Activated naive CD4-positive, alpha-beta T cell treated with anti-CD3 and anti-CD28 coated beads, Interleukin-2, amount 50 U/mL, for 24 hours (primary cell): ENCODE measurements around the gene PGF.
A peak's percentile ranks its signal among the peaks of the same experiment; 100 is the strongest.
"Not testable (repeated sequence)": the region's sequence is repeated elsewhere in the genome, so short reads cannot be mapped to it uniquely, and the experiment has no call there.

ENCODE experiments used
- H3K27ac Mint-ChIP-seq: one replicate; pipeline ENCODE4 v1.8.0; 2021; ENCODE audit warnings: mild to moderate bottlenecking, mixed read lengths
- H3K27me3 Mint-ChIP-seq: one replicate; pipeline ENCODE4 v1.8.0; 2021; ENCODE audit warnings: mixed read lengths
- H3K36me3 Mint-ChIP-seq: one replicate; pipeline ENCODE4 v1.8.0; 2021; ENCODE audit warnings: mixed read lengths
- H3K4me1 Mint-ChIP-seq: one replicate; pipeline ENCODE4 v1.8.0; 2021; ENCODE audit warnings: mixed read lengths
- H3K4me3 Mint-ChIP-seq: one replicate; pipeline ENCODE4 v1.8.0; 2021; ENCODE audit warnings: mild to moderate bottlenecking, mixed read lengths
- H3K9me3 Mint-ChIP-seq: one replicate; pipeline ENCODE4 v1.8.0; 2021; ENCODE audit warnings: mixed read lengths

The PGF gene

DNA sequence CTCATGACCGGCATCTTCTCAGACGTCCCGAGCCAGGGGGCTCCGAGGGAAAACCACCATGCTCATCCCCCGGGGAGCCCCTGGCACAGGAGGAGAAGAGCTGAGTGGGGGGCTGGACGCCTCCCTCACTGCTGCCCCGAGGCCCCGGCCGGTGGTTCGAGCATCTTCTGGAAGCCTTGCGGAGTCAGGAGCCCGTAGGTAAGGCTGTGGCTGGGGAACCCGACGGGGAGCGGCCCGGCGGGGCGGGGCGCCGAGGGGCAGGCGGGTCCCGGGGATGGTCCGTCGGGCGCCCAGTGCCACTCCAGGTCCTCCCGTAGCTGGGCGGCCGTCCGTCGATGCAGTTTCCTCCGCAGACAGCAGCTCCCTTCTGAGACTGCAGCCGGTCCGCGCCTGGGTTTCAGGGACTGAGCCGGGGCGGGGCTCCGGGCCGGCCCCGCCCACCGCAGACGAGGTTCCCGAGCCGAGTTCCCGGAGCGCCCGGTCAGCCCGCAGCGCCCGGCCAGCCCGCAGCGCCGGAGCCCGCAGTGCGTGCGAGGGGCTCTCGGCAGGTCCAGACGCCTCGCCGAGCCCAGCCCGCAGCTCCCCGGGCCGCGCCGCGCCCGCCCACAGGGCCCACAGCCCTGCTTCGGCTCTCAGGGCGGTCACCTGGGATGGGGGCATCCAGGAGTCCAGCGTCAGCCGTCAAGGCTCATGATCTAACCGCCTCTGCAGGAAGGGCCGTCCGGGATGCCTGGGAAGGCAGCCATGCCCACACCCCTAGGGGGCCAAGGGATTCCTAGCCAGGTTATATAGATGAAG, at the start of gene PGF:
TSS of gene PGF (minus strand) at position 369 of the 798 bp plus-strand sequence. CDS start at position 14, 355 bp downstream.
- no peaks in the 10 kb centered on the region for H3K9me3 Mint-ChIP-seq
- no peaks in the 10 kb centered on the region for H3K4me1 Mint-ChIP-seq
- H3K36me3 Mint-ChIP-seq = no peaks in the 10 kb centered on the region
- no peaks in the 10 kb centered on the region for H3K27me3 Mint-ChIP-seq
- H3K4me3 Mint-ChIP-seq = peak within 1 kb of the TSS; percentile 43
- no peak within 1 kb of the TSS for H3K27ac Mint-ChIP-seq

DNA sequence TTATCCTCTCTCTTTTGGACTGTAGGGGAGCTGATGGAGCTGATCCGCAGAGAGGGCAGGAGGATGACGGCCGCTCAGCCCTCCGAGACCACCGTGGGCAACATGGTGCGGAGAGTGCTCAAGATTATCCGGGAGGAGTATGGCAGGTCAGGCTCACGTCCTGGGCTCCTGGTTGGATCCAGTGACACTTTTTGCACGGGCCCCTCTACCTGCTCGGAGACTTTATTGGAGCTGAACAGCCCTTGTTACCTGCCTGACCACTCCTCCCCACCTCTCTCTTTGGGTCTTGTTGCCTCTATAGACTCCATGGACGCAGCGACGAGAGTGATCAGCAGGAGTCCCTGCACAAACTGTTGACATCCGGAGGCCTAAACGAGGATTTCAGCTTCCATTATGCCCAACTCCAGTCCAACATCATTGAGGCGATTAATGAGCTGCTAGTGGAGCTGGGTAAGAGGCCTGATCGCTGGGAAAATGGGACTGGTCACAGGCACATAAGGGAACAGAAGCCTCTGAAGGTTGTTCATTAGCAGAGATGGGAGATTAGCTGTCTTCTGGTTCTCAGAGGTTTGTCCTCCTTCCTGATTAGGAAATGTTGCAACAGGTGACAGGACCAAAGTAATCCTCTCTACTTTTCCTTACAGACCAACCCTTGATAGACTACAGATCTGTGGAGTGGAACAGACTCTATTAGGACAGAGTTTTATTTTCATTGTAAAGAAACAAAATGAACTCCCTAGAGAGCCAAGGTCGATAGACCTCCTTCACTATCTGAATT, 48.0 kb upstream of the PGF start:
- no peaks in the 10 kb centered on the region for H3K9me3 Mint-ChIP-seq
- H3K4me1 Mint-ChIP-seq = peaks cover 52% of the 10 kb centered on the region
- H3K4me3 Mint-ChIP-seq = peak overlapping the region; percentile 97
- H3K27ac Mint-ChIP-seq = peak overlapping the region; percentile 82
- no peaks in the 10 kb centered on the region for H3K27me3 Mint-ChIP-seq
- H3K36me3 Mint-ChIP-seq = peaks cover 18% of the 10 kb centered on the region

GRCh38 chr14:75002392-75003249, 47.2 kb upstream of the PGF start, which contains the start of gene EIF2B2:
Gene EIF2B2 (plus strand): TSS chr14:75002921. CDS start chr14:75002991, 70 bp downstream.
- peak within 1 kb of the TSS; percentile 84 for H3K27ac Mint-ChIP-seq

GRCh38 chr14:75001899-75002298, 46.5 kb upstream of the PGF start:
- no peaks in the 10 kb centered on the region for H3K27me3 Mint-ChIP-seq
- no peaks in the 10 kb centered on the region for H3K9me3 Mint-ChIP-seq
- H3K36me3 Mint-ChIP-seq = peaks cover 14% of the 10 kb centered on the region
- H3K27ac Mint-ChIP-seq = peak overlapping the region; percentile 84
- H3K4me1 Mint-ChIP-seq = peaks cover 39% of the 10 kb centered on the region
- H3K4me3 Mint-ChIP-seq = peak overlapping the region; percentile 97

More at GRCh38 chr14:75002392-75003249, 47.2 kb upstream of the PGF start, which contains the start of gene EIF2B2:
- peaks cover 45% of the 10 kb centered on the region for H3K4me1 Mint-ChIP-seq
- H3K27me3 Mint-ChIP-seq = no peaks in the 10 kb centered on the region
- peaks cover 18% of the 10 kb centered on the region for H3K36me3 Mint-ChIP-seq
- H3K4me3 Mint-ChIP-seq = peak within 1 kb of the TSS; percentile 97
- no peaks in the 10 kb centered on the region for H3K9me3 Mint-ChIP-seq

GRCh38 chr14:75001261-75001660, 45.9 kb upstream of the PGF start:
- H3K27me3 Mint-ChIP-seq = no peaks in the 10 kb centered on the region
- no peak overlapping the region for H3K4me3 Mint-ChIP-seq
- H3K4me1 Mint-ChIP-seq = peaks cover 34% of the 10 kb centered on the region
- no peak overlapping the region for H3K27ac Mint-ChIP-seq
- no peaks in the 10 kb centered on the region for H3K9me3 Mint-ChIP-seq
- peaks cover 11% of the 10 kb centered on the region for H3K36me3 Mint-ChIP-seq

- H3K36me3 Mint-ChIP-seq, H3K4me3 Mint-ChIP-seq, H3K9me3 Mint-ChIP-seq, H3K27me3 Mint-ChIP-seq, H3K27ac Mint-ChIP-seq, H3K4me1 Mint-ChIP-seq: not testable (repeated sequence)
These were observed 40.4 kb upstream of the PGF start for GRCh38 chr14:74995781-74996180.

DNA sequence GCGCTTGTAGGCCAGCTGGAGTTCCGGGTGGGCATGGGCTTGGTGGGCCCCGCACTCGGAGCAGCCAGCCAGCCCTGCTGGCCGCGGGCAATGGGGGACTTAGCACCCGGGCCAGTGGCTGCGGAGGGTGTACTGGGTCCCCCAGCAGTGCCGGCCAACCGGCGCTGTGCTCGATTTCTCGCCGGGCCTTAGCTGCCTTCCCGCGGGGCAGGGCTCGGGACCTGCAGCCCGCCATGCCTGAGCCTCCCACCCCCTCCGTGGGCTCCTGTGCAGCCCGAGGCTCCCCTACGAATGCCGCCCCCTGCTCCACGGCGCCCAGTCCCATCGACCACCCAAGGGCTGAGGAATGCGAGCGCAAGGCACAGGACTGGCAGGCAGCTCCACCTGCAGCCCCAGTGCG, 38.8 kb upstream of the PGF start:
- H3K4me3 Mint-ChIP-seq, H3K27ac Mint-ChIP-seq, H3K27me3 Mint-ChIP-seq, H3K4me1 Mint-ChIP-seq, H3K9me3 Mint-ChIP-seq, H3K36me3 Mint-ChIP-seq: not testable (repeated sequence)

DNA sequence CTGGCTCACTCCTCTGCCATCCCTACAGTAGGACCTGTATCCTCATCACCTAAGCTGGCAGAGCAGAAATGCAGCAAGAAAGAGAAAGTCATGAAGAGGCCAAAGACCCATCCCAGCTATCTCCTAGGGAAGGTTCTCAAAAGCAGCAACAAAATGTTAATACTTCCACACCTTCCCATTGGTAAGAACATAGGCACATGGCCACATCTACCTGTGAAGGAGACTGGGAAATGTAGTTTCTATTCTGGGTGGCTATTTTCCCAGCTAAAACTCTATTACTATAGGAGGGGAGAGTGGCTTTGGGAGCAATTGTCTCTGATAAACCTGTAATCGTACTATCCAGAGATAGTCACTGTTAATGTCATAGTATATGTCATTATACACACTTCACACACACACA, 33.6 kb upstream of the PGF start:
- no peak overlapping the region for H3K27ac Mint-ChIP-seq
- H3K27me3 Mint-ChIP-seq = no peaks in the 10 kb centered on the region
- no peaks in the 10 kb centered on the region for H3K9me3 Mint-ChIP-seq
- no peaks in the 10 kb centered on the region for H3K4me1 Mint-ChIP-seq
- no peak overlapping the region for H3K4me3 Mint-ChIP-seq
- H3K36me3 Mint-ChIP-seq = no peaks in the 10 kb centered on the region

DNA sequence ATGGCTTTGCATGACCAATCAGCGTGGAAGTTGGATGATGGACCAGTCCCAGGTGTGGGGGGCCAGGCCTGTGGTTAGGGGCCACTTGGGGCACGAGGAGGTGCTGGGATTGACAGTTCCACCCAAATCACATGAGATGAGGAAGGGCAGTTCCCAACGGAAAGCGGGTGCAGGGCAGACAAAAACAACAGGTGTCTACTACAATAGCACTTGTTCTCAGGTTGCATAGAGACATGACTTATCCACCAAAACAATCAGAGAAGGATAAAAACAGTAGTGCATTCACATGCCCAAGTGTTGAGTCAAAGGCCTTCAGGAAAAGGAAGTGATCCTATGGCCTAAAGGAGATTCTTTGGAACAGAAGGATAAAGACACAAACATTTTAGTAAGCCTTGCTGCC, 32.7 kb upstream of the PGF start:
- Mint-ChIP-seq H3K4me1 (no peaks in the 10 kb centered on the region), H3K36me3 (no peaks in the 10 kb centered on the region), H3K9me3 (no peaks in the 10 kb centered on the region), H3K27me3 (no peaks in the 10 kb centered on the region), H3K4me3 (no peak overlapping the region), H3K27ac (no peak overlapping the region)

DNA sequence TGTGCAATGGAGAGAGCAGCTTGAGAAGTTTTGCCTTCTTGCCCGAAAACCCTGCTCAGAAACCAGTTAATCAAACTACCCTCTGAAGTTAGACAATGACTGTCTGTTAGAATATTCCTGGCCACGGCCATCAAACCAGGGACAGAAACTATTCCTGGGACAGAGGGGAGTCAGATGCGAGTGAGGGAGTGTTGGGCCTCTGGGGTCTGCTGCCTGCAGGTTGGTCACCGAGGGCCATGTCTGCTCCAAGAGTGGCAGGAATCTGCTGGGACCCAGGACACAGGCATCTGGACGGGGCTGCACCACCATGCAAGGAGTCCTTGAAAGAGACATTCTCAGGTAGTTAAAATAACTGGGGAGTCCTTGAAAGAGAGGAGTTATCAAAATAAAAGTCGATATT, 30.4 kb upstream of the PGF start:
- Mint-ChIP-seq H3K9me3 (no peaks in the 10 kb centered on the region), H3K4me3 (no peak overlapping the region), H3K4me1 (no peaks in the 10 kb centered on the region), H3K36me3 (no peaks in the 10 kb centered on the region), H3K27me3 (no peaks in the 10 kb centered on the region), H3K27ac (no peak overlapping the region)

GRCh38 chr14:74985028-74985310, 29.6 kb upstream of the PGF start:
- no peaks in the 10 kb centered on the region for H3K36me3 Mint-ChIP-seq
- no peak overlapping the region for H3K4me3 Mint-ChIP-seq
- no peaks in the 10 kb centered on the region for H3K4me1 Mint-ChIP-seq
- no peaks in the 10 kb centered on the region for H3K27me3 Mint-ChIP-seq
- H3K27ac Mint-ChIP-seq = no peak overlapping the region
- H3K9me3 Mint-ChIP-seq = no peaks in the 10 kb centered on the region

DNA sequence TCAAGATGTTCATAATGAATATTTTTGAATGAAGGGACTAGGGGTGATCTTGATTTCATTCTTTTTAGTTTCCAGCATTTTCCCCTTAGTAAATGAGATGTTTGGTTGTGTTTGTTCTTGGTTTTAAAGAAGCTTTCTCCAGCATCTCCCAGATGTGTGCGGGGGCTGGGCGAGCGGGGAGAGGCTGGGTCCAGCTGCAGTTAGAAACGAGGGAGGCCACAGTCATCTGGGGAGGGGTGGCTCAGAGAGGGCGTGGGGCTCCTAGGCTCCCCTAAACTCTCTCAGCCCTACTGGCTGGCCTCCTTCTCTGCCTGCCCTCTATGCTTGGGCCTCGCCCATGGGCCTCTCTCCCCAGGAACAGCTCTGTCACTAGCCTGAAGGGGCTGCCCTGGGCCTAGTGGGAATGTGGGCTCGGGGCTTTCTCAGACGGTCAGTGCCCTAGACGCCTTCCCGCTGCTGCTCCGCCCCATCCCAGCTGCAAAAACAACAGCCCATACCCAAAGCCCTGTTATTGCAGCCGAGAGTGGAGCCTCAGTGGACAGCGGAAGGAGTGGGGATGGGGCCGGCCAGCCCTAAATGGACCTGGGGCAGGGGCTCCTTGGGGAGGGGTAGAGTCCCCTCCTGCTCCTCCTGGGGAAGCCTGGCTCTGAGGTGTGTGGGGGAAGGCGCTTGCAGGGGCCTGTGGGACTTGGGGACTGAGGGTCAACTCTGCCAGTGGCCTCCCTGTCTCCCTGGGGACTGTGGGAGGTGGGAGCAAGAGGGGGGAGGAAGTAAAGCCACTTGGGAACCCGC, 29.0 kb upstream of the PGF start:
- no peak overlapping the region for H3K4me3 Mint-ChIP-seq
- no peaks in the 10 kb centered on the region for H3K4me1 Mint-ChIP-seq
- no peak overlapping the region for H3K27ac Mint-ChIP-seq
- H3K27me3 Mint-ChIP-seq = no peaks in the 10 kb centered on the region
- no peaks in the 10 kb centered on the region for H3K9me3 Mint-ChIP-seq
- no peaks in the 10 kb centered on the region for H3K36me3 Mint-ChIP-seq

DNA sequence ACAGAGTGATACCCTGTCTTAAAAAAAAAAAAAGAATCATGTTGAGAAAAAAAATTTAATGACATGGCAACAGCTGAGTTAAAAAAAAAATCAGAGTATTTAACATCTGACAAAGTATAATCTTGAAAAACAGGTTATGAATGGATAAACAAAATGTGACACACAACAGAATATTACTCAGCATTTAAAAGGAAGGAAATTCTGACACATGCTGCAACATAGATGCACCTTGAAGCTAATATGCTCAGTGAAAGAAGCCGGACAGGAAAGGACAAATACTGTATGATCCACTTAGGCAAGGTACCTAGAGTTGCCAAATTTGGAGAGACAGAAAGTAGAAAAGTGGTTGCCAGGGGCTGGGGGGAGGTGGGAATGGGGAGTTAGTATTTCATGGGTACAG, 27.9 kb upstream of the PGF start:
- no peak overlapping the region for H3K27ac Mint-ChIP-seq
- H3K36me3 Mint-ChIP-seq = no peaks in the 10 kb centered on the region
- no peak overlapping the region for H3K4me3 Mint-ChIP-seq
- H3K9me3 Mint-ChIP-seq = no peaks in the 10 kb centered on the region
- no peaks in the 10 kb centered on the region for H3K27me3 Mint-ChIP-seq
- H3K4me1 Mint-ChIP-seq = no peaks in the 10 kb centered on the region

DNA sequence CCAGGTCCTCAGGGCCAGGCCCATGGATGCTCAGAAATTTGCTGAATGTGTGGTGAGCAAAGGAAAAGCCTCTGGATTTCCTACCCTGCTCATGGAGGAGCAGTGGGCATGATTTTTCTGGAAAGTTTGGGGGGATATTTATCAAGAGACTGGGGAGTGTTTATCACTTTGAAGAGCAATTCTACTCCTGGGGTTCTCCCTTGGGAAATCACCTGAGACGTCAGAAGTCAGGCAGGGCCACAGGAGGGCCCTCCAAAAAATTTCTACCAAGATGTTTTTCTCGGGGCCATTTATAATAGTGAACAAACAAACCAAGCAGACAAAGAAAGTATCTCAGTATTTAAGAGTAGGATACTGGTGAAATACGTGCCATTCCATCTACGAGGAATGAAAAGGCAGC, 27.3 kb upstream of the PGF start:
- no peaks in the 10 kb centered on the region for H3K36me3 Mint-ChIP-seq
- H3K27me3 Mint-ChIP-seq = no peaks in the 10 kb centered on the region
- no peak overlapping the region for H3K4me3 Mint-ChIP-seq
- no peaks in the 10 kb centered on the region for H3K4me1 Mint-ChIP-seq
- no peaks in the 10 kb centered on the region for H3K9me3 Mint-ChIP-seq
- H3K27ac Mint-ChIP-seq = no peak overlapping the region

GRCh38 chr14:74981833-74982232, 26.4 kb upstream of the PGF start:
- no peaks in the 10 kb centered on the region for H3K4me1 Mint-ChIP-seq
- no peaks in the 10 kb centered on the region for H3K36me3 Mint-ChIP-seq
- H3K27ac Mint-ChIP-seq = no peak overlapping the region
- no peaks in the 10 kb centered on the region for H3K9me3 Mint-ChIP-seq
- H3K4me3 Mint-ChIP-seq = no peak overlapping the region
- H3K27me3 Mint-ChIP-seq = no peaks in the 10 kb centered on the region
